GM12874 (cell line): Measurements from ENCODE around the gene MAP4K2.

Source experiments
- TF ChIP-seq, protein P1 (sequence below): IDR thresholded peaks from 2 replicates; pipeline ENCODE4 v1.5.1; 2011; ENCODE audit warnings: low read depth, mild to moderate bottlenecking, control low read depth, low read length, moderate library complexity; ENCODE audit not compliant: insufficient read depth

Gene MAP4K2

GRCh38 chr11:64799256-64799622 lies 3.8 kb downstream of the MAP4K2 start:
- TF ChIP-seq, protein P1, sequence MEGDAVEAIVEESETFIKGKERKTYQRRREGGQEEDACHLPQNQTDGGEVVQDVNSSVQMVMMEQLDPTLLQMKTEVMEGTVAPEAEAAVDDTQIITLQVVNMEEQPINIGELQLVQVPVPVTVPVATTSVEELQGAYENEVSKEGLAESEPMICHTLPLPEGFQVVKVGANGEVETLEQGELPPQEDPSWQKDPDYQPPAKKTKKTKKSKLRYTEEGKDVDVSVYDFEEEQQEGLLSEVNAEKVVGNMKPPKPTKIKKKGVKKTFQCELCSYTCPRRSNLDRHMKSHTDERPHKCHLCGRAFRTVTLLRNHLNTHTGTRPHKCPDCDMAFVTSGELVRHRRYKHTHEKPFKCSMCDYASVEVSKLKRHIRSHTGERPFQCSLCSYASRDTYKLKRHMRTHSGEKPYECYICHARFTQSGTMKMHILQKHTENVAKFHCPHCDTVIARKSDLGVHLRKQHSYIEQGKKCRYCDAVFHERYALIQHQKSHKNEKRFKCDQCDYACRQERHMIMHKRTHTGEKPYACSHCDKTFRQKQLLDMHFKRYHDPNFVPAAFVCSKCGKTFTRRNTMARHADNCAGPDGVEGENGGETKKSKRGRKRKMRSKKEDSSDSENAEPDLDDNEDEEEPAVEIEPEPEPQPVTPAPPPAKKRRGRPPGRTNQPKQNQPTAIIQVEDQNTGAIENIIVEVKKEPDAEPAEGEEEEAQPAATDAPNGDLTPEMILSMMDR, result no peak

DNA sequence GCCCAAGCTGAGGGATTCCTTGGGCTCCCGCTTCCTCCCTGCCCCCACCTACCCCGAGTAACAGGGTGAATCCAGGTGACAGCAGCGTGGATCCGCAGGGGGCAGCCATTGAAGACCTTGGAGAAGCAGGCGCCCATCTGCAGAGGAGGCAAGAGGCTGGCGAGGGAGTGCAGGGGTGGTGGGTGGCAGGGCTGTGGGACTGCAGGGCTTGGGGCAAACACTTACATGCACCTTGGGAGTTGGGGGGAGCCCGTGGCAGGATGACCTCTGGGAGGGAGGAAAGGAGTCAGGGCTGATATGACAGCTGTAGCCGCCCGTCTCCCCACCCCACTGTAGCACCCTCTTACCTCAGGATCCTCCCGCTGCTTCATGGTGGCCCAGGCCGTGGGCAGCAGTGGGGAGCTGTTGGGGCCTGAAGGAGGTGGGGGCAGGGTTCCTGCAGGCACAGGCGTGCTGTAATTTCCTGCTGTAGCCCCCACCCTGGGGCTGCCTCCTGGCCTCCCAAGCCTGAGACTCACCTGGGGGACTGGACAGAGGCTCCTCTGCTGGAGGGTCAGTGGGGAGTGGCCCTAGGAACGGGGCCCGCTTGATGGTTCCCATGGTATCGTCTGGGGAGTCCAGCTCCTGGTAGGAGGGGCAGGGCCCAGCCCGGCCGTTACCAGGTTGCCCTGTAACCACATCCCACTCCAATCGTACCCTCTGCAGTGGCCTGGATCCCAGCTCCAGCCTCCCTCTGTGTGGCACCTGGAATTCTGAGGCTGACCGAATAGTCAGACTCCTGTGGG lies 6.1 kb downstream of the MAP4K2 start:
- TF ChIP-seq, protein P1, result no peak

GRCh38 chr11:64796047-64796756 lies 6.8 kb downstream of the MAP4K2 start:
- TF ChIP-seq, protein P1, result no peak

GRCh38 chr11:64794526-64794925 lies 8.5 kb downstream of the MAP4K2 start:
- TF ChIP-seq, protein P1, result no peak

DNA sequence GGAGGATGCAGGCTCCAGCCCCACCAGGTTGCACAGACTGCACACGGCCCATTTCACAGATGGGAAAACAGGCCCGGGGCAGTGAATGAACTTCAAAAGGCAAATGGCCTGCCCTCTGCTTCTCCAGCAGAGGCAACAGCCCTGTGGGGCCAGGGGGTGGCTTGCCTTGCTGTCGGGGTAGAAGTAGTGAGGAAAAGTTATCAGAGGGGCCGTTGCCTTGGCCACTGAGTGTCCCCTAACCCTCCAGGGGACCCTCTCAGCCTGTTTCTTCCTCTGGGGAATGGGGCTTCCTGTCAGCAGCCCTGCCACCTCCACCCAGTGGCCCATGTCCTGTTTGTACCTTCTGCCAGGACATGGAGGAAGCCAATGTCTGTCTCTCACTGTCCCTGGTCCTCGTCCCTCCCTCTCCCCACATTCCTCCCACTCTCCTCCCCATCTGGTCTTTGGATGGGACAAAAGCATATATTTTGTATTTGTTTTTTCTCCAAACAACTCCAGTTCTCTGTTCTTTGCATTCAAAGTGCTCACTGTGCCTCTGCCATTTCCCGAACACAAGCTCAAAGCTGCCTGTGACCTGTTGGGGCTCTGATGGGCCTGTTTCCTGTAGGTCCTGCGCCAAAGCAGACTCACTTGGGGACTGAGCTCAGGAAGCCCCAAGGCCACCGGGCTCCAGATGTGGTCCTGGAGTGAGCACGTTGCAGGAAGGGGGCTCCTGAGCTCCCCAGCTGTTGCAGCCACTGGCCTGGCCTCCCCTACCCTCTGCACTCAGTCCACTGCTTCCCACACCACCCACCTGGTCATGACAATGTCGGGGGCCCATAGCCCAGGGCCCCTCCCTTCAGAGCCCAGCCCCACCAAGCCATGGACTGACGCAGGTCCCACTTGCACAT lies 9.5 kb downstream of the MAP4K2 start:
- TF ChIP-seq, protein P1, result no peak

- TF ChIP-seq, protein P1, result no peak
Observed at GRCh38 chr11:64792482-64792881, 10.5 kb downstream of the MAP4K2 start.

- TF ChIP-seq, protein P1, result no peak
Observed at GRCh38 chr11:64791781-64792291, 11.2 kb downstream of the MAP4K2 start.
